K562 (cell line): ENCODE results near the gene EXT2. TPM values are rescaled to one million over a fixed set of nuclear protein-coding genes. Genes with fewer than 3 reads are reported as not detected.

ENCODE experiments used
- E2F3 ChIP-seq: fragments of 250-450 bp; sonication (Bioruptor Pico); IDR thresholded peaks from 2 replicates; pipeline ENCODE4 v1.4.0; 2020; ENCODE audit warnings: mild to moderate bottlenecking
- E2F5 ChIP-seq: sonication (generic); formaldehyde crosslinking; IDR thresholded peaks from 2 replicates; pipeline ENCODE4 v1.8.0; 2022; ENCODE audit warnings: mild to moderate bottlenecking, missing genetic modification reagents
- MECOM ChIP-seq: fragments of 250-450 bp; sonication (Bioruptor Pico); IDR thresholded peaks from 2 replicates; pipeline ENCODE4 v1.8.0; 2022; ENCODE audit warnings: inconsistent platforms
- RBM15 ChIP-seq: fragments of 200-400 bp; formaldehyde crosslinking; IDR thresholded peaks from 2 replicates; pipeline ENCODE4 v1.6.1; 2018; ENCODE audit warnings: mild to moderate bottlenecking, low read length, moderate library complexity; ENCODE audit not compliant: insufficient read depth
- ZEB2 ChIP-seq: fragments of 450-650 bp; IDR thresholded peaks from 2 replicates; pipeline ENCODE4 v1.6.1; 2016
- ZNF146 ChIP-seq: IDR thresholded peaks from one replicate; pipeline ENCODE4 v1.6.1; 2018; ENCODE audit warnings: missing compliant biosample characterization; ENCODE audit not compliant: unreplicated experiment
- ZNF512 ChIP-seq: IDR thresholded peaks from 2 replicates; pipeline ENCODE4 v1.6.1; 2016; ENCODE audit warnings: missing genetic modification characterization, missing compliant biosample characterization
- ZNF655 ChIP-seq: fragments of 250-450 bp; sonication (Bioruptor Pico); IDR thresholded peaks from 2 replicates; pipeline ENCODE4 v1.5.0; 2021
- polyA plus RNA-seq, 8 experiments: library from polyadenylated mRNA; depleted of rRNA in 4 of 8; stranded (reverse) in 5 of 8; unstranded in 3 of 8; fragments of >200 nt; fragmentation: Nextera tagmentation in 2 of 8; fragmentation: Illumina TruSeq in 1 of 8; extraction: Ambion mirVana in 2 of 8; extraction: Trizol in 1 of 8; gene quantifications; 2 replicates each; pipeline versions ENCODE4 v1.2.1 to v1.2.3, GENCODE V29; 2011 to 2014; ENCODE audit warnings: inconsistent platforms in 1 of 8, missing spikeins in 1 of 8
- total RNA-seq, 7 experiments: library from RNA; depleted of rRNA in 6 of 7; stranded (reverse); fragments of >200 nt in 6 of 7; fragmentation: Illumina TruSeq in 2 of 7; extraction: Trizol in 2 of 7; gene quantifications; 2 replicates each; pipeline versions ENCODE4 v1.2.1 to v1.2.3, GENCODE V29; 2011 to 2021; ENCODE audit warnings: low replicate concordance in 1 of 7

Gene EXT2
- total and polyA plus RNA-seq, 9 of the 15 experiments (the other 6 are each of a cell fraction or from before 2014, with no cell fraction given), result 7.5 to 52.1 (median 38.1) TPM

GRCh38 chr11:44190883-44191230 lies 95.4 kb downstream of the EXT2 start (continued):
- TF ChIP-seq E2F5 (CRISPR knock-in tag) (no peak), MECOM (no peak), ZNF146 (CRISPR knock-in tag) (no peak), RBM15 (no peak), ZEB2 (no peak), ZNF512 (tag) (no peak), ZNF655 (CRISPR knock-in tag) (no peak), E2F3 (CRISPR knock-in tag) (no peak)
